ENCODE results near the gene P2RY11. TPM values are rescaled to one million over a fixed set of nuclear protein-coding genes. Genes with fewer than 3 reads are reported as not detected.

P2RY11 gene
- total RNA-seq, 2 donors from 2014 or later, result 9.2 to 20.8 TPM

GRCh38 chr19:10118960-10119359, 7.5 kb downstream of the P2RY11 start:
- TF ChIP-seq CTCF (IDR thresholded peaks at IDR 0.05) (no peak), POLR2AphosphoS5 (IDR thresholded peaks at IDR 0.05) (no peak), POLR2A (IDR thresholded peaks at IDR 0.05) (no peak)
- intact Hi-C loops (cut with DNase I), result no loop called here
- 33% methylated on average over 12 of the region's 12 CpGs for WGBS
- Histone ChIP-seq H3K4me3 (peak overlapping the region; percentile 51 to 82), H3K9me3 (no peaks in the 10 kb centered on the region), H3K27ac (peak overlapping the region; percentile 23 to 70), H3K27me3 (replicated peaks; ENCODE audit: insufficient read depth) (no peaks in the 10 kb centered on the region), H3K4me1 (replicated peaks) (peaks cover 7% of the 10 kb centered on the region), H3K36me3 (peaks cover 5 to 35% of the 10 kb centered on the region in 2 donors)
- no peak for DNase-seq (ENCODE audit: low spot score)

GRCh38 chr19:10120538-10121189, 9.2 kb downstream of the P2RY11 start:
- no peak for DNase-seq (ENCODE audit: low spot score)
- TF ChIP-seq POLR2AphosphoS5 (IDR thresholded peaks at IDR 0.05) (no peak), CTCF (IDR thresholded peaks at IDR 0.05) (no peak), POLR2A (IDR thresholded peaks at IDR 0.05) (no peak)
- WGBS, result 51% methylated on average over 9 of the region's 9 CpGs
- peaks cover 4 to 21% of the 10 kb centered on the region in 2 donors for H3K36me3 ChIP-seq
- H3K4me3 ChIP-seq, result no peak overlapping the region
- H3K27ac ChIP-seq, result peak overlapping the region in 1 of 2 donors; percentile 55
- H3K27me3 ChIP-seq (replicated peaks; ENCODE audit: insufficient read depth), result no peaks in the 10 kb centered on the region
- peaks cover 7% of the 10 kb centered on the region for H3K4me1 ChIP-seq (replicated peaks)
- intact Hi-C loops (cut with DNase I), result no loop called here
- no peaks in the 10 kb centered on the region for H3K9me3 ChIP-seq

- no peaks in the 10 kb centered on the region for H3K9me3 ChIP-seq
- peaks cover 0 to 8% of the 10 kb centered on the region in 2 donors for H3K36me3 ChIP-seq
- 25% methylated on average over 6 of the region's 6 CpGs for WGBS
- H3K27ac ChIP-seq, result peak overlapping the region; percentile 47 to 55
- TF ChIP-seq POLR2AphosphoS5 (IDR thresholded peaks at IDR 0.05), result peak; percentile 31
- no peak for TF ChIP-seq CTCF (IDR thresholded peaks at IDR 0.05)
- no peaks in the 10 kb centered on the region for H3K27me3 ChIP-seq (replicated peaks; ENCODE audit: insufficient read depth)
- intact Hi-C loops (cut with DNase I), result no loop called here
- peaks cover 7% of the 10 kb centered on the region for H3K4me1 ChIP-seq (replicated peaks)
- no peak overlapping the region for H3K4me3 ChIP-seq
- no peak for DNase-seq (ENCODE audit: low spot score)
These were observed 10.6 kb downstream of the P2RY11 start for GRCh38 chr19:10122045-10122444.

GRCh38 chr19:10124429-10124828, 12.9 kb downstream of the P2RY11 start:
- DNase-seq (ENCODE audit: low spot score), result no peak
- no peaks in the 10 kb centered on the region for H3K9me3 ChIP-seq
- H3K4me3 ChIP-seq, result no peak overlapping the region
- H3K27ac ChIP-seq, result no peak overlapping the region
- H3K27me3 ChIP-seq (replicated peaks; ENCODE audit: insufficient read depth), result no peaks in the 10 kb centered on the region
- no peaks in the 10 kb centered on the region for H3K36me3 ChIP-seq
- TF ChIP-seq POLR2A (IDR thresholded peaks at IDR 0.05) (no peak), CTCF (IDR thresholded peaks at IDR 0.05) (no peak), POLR2AphosphoS5 (IDR thresholded peaks at IDR 0.05) (no peak)
- 95% methylated on average over 7 of the region's 7 CpGs for WGBS
- intact Hi-C loops (cut with DNase I), result no loop called here
- no peaks in the 10 kb centered on the region for H3K4me1 ChIP-seq (replicated peaks)

GRCh38 chr19:10126213-10126639, 14.7 kb downstream of the P2RY11 start:
- H3K27me3 ChIP-seq (replicated peaks; ENCODE audit: insufficient read depth), result no peaks in the 10 kb centered on the region
- no peak for DNase-seq (ENCODE audit: low spot score)
- no peak overlapping the region for H3K4me3 ChIP-seq
- TF ChIP-seq POLR2A (IDR thresholded peaks at IDR 0.05) (no peak), POLR2AphosphoS5 (IDR thresholded peaks at IDR 0.05) (no peak), CTCF (IDR thresholded peaks at IDR 0.05) (no peak)
- H3K27ac ChIP-seq, result no peak overlapping the region
- H3K4me1 ChIP-seq (replicated peaks), result no peaks in the 10 kb centered on the region
- intact Hi-C loops (cut with DNase I), result no loop called here
- no peaks in the 10 kb centered on the region for H3K36me3 ChIP-seq
- no peaks in the 10 kb centered on the region for H3K9me3 ChIP-seq
- 87% methylated on average over 4 of the region's 4 CpGs for WGBS
